K562 (cell line): ENCODE data around the gene PTCH2. TPM values are rescaled to one million over a fixed set of nuclear protein-coding genes. Genes with fewer than 3 reads are reported as not detected.

Experiments
- CREM ChIP-seq: IDR thresholded peaks from 2 replicates; pipeline ENCODE4 v1.6.1; 2014; ENCODE audit warnings: antibody characterized with exemption, low read depth
- CXXC5 ChIP-seq: fragments of 250-450 bp; sonication (Bioruptor Pico); IDR thresholded peaks from 2 replicates; pipeline ENCODE4 v1.8.0; 2022; ENCODE audit warnings: inconsistent platforms, mild to moderate bottlenecking, moderate library complexity
- ERF ChIP-seq: fragments of 450-650 bp; formaldehyde crosslinking; IDR thresholded peaks from 2 replicates; pipeline ENCODE4 v1.4.0; 2020; ENCODE audit warnings: mild to moderate bottlenecking, mixed read lengths
- HMGN3 ChIP-seq: IDR thresholded peaks from 2 replicates; pipeline ENCODE4 v1.6.1; 2011; ENCODE audit warnings: borderline replicate concordance, low read depth, mild to moderate bottlenecking, mixed read lengths, low read length; ENCODE audit not compliant: insufficient read length; ENCODE audit errors: extremely low read depth
- L3MBTL2 ChIP-seq: fragments of 450-650 bp; IDR thresholded peaks from 2 replicates; pipeline ENCODE4 v1.6.1; 2016; ENCODE audit warnings: mild to moderate bottlenecking, moderate library complexity
- LCOR ChIP-seq: sonication (generic); formaldehyde crosslinking; IDR thresholded peaks from 2 replicates; pipeline ENCODE4 v1.8.0; 2022; ENCODE audit warnings: mild to moderate bottlenecking, missing genetic modification reagents
- MAZ ChIP-seq, 2 experiments: fragments of 450-650 bp in 1 of 2; sonication (generic) in 1 of 2; formaldehyde crosslinking; IDR thresholded peaks in 1 of 2; conservative IDR thresholded peaks in 1 of 2; 2 replicates each; pipeline versions ENCODE4 v1.4.0 to v1.5.0; 2020; ENCODE audit warnings: mild to moderate bottlenecking in 1 of 2, missing genetic modification reagents in 1 of 2
- NR4A1 ChIP-seq, 2 experiments: fragments of 250-450 bp in 1 of 2; fragments of 450-650 bp in 1 of 2; sonication (Bioruptor Pico) in 1 of 2; IDR thresholded peaks; 2 replicates each; pipeline versions ENCODE4 v1.4.0 to v1.6.1; 2016 to 2020; ENCODE audit warnings: mild to moderate bottlenecking in 2 of 2, missing compliant biosample characterization in 1 of 2, missing genetic modification characterization in 1 of 2, moderate library complexity in 1 of 2
- PYGO2 ChIP-seq: fragments of 450-650 bp; IDR thresholded peaks from 2 replicates; pipeline ENCODE4 v1.6.1; 2016; ENCODE audit warnings: mild to moderate bottlenecking, missing genetic modification characterization, moderate library complexity, missing compliant biosample characterization
- RBBP5 ChIP-seq: fragments of 200-600 bp; sonication (generic); IDR thresholded peaks from 2 replicates; pipeline ENCODE4 v1.6.1; 2012; ENCODE audit warnings: borderline replicate concordance, mild to moderate bottlenecking, low read length, control low read depth, inconsistent platforms; ENCODE audit not compliant: insufficient read depth, poor library complexity, severe bottlenecking
- SP1 ChIP-seq: sonication (generic); formaldehyde crosslinking; IDR thresholded peaks from 2 replicates; pipeline ENCODE4 v1.8.1; 2022; ENCODE audit warnings: mild to moderate bottlenecking, missing genetic modification reagents
- ZNF263 ChIP-seq: sonication (generic); formaldehyde crosslinking; IDR thresholded peaks from 2 replicates; pipeline ENCODE4 v1.8.0; 2022; ENCODE audit warnings: mild to moderate bottlenecking, missing genetic modification reagents, borderline replicate concordance
- polyA plus RNA-seq, 8 experiments: library from polyadenylated mRNA; depleted of rRNA in 4 of 8; stranded (reverse) in 5 of 8; unstranded in 3 of 8; fragments of >200 nt; fragmentation: Nextera tagmentation in 2 of 8; fragmentation: Illumina TruSeq in 1 of 8; extraction: Ambion mirVana in 2 of 8; extraction: Trizol in 1 of 8; gene quantifications; 2 replicates each; pipeline versions ENCODE4 v1.2.1 to v1.2.3, GENCODE V29; 2011 to 2014; ENCODE audit warnings: inconsistent platforms in 1 of 8, missing spikeins in 1 of 8
- total RNA-seq, 7 experiments: library from RNA; depleted of rRNA in 6 of 7; stranded (reverse); fragments of >200 nt in 6 of 7; fragmentation: Illumina TruSeq in 2 of 7; extraction: Trizol in 2 of 7; gene quantifications; 2 replicates each; pipeline versions ENCODE4 v1.2.1 to v1.2.3, GENCODE V29; 2011 to 2021; ENCODE audit warnings: low replicate concordance in 1 of 7
- TF ChIP-seq, protein P1 (sequence below): fragments of 250-450 bp; sonication (Bioruptor Pico); IDR thresholded peaks from 2 replicates; pipeline ENCODE4 v1.4.0; 2020
- TF ChIP-seq, protein P2 (sequence below): fragments of 250-450 bp; sonication (Bioruptor Pico); IDR thresholded peaks from 2 replicates; pipeline ENCODE4 v1.4.0; 2020; ENCODE audit warnings: borderline replicate concordance
- TF ChIP-seq, protein P3 (sequence below): fragments of 450-650 bp; IDR thresholded peaks from 2 replicates; pipeline ENCODE4 v1.6.1; 2016; ENCODE audit warnings: borderline replicate concordance

PTCH2 gene
- total and polyA plus RNA-seq, 9 of the 15 experiments (the other 6 are each of a cell fraction or from before 2014, with no cell fraction given): 0.15 to 27.3 (median 0.48) TPM; not detected in 1

DNA sequence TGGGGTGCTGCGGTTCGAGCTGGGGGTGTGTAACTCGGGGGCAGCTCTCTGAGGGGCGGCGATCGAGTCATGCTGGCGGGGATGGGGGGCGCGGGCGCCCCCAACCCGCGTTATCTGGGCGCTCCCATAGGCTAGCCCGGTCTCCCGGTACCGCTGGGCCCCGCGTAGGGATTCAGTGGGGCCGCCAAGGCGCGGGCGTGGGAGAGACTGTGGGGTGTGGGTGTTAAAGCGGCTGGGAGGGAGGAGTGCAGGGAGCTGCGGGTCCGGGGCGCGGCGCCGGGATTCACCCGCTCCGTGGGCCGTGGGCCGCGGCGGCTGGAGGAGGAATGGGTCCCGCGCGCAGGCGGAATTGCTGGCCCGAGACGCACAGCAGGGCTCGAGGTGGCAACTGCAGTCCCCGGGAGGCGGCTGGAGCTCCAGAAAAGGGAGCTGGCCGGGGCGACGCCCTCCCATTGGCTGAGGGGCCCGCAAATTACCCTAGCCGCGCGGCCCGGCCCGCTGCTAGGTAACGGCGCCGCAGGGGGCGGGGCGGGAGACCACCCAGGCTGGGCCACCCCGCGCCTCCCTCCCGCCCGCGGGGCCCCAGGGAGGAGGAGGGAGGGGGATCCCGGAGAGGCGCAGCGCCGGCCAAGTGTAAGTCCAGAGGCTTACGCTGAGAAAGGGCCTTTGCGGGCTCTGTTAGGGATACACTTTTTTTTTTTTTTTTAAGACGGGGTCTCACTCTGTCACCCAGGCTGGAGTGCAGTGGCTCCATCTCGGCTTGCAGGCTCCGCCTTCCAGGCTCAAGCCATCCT is at the start of gene PTCH2 (continued):
- TF ChIP-seq, protein P1, sequence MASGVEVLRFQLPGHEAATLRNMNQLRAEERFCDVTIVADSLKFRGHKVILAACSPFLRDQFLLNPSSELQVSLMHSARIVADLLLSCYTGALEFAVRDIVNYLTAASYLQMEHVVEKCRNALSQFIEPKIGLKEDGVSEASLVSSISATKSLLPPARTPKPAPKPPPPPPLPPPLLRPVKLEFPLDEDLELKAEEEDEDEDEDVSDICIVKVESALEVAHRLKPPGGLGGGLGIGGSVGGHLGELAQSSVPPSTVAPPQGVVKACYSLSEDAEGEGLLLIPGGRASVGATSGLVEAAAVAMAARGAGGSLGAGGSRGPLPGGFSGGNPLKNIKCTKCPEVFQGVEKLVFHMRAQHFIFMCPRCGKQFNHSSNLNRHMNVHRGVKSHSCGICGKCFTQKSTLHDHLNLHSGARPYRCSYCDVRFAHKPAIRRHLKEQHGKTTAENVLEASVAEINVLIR (CRISPR knock-in tag): no peak
- peak; percentile 80 for TF ChIP-seq ZNF263 (CRISPR knock-in tag)
- TF ChIP-seq LCOR: 0 out of 2 replicates have a peak, but pooled peaks have one; percentile 54
- TF ChIP-seq, protein P2, sequence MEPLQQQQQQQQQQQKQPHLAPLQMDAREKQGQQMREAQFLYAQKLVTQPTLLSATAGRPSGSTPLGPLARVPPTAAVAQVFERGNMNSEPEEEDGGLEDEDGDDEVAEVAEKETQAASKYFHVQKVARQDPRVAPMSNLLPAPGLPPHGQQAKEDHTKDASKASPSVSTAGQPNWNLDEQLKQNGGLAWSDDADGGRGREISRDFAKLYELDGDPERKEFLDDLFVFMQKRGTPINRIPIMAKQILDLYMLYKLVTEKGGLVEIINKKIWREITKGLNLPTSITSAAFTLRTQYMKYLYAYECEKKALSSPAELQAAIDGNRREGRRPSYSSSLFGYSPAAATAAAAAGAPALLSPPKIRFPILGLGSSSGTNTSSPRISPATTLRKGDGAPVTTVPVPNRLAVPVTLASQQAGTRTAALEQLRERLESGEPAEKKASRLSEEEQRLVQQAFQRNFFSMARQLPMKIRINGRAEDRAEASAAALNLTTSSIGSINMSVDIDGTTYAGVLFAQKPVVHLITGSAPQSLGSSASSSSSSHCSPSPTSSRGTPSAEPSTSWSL: no peak
- peak; percentile 56 for TF ChIP-seq CXXC5 (CRISPR knock-in tag)
- peak; percentile 72 for TF ChIP-seq RBBP5
- TF ChIP-seq PYGO2 (tag): no peak
- TF ChIP-seq CREM: 0 out of 2 replicates have a peak, but pooled peaks have one; percentile 12
- peak; percentile 50; the same call in 1 of the 2 replicates for TF ChIP-seq SP1
- TF ChIP-seq, protein P3, sequence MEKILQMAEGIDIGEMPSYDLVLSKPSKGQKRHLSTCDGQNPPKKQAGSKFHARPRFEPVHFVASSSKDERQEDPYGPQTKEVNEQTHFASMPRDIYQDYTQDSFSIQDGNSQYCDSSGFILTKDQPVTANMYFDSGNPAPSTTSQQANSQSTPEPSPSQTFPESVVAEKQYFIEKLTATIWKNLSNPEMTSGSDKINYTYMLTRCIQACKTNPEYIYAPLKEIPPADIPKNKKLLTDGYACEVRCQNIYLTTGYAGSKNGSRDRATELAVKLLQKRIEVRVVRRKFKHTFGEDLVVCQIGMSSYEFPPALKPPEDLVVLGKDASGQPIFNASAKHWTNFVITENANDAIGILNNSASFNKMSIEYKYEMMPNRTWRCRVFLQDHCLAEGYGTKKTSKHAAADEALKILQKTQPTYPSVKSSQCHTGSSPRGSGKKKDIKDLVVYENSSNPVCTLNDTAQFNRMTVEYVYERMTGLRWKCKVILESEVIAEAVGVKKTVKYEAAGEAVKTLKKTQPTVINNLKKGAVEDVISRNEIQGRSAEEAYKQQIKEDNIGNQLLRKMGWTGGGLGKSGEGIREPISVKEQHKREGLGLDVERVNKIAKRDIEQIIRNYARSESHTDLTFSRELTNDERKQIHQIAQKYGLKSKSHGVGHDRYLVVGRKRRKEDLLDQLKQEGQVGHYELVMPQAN: peak; percentile 22; the same call in 1 of the 2 replicates
- TF ChIP-seq HMGN3: peak; percentile 54
- TF ChIP-seq NR4A1 (CRISPR knock-in tag; IDR thresholded peaks at IDR 0.05): no peak
- TF ChIP-seq NR4A1 (tag; IDR thresholded peaks at IDR 0.05): no peak
- 0 out of 2 replicates have a peak, but pooled peaks have one; percentile 59 for TF ChIP-seq L3MBTL2
- TF ChIP-seq ERF: 0 out of 2 replicates have a peak, but pooled peaks have one; percentile 21
- peak; percentile 42 to 76 for TF ChIP-seq MAZ (CRISPR knock-in tag; conservative IDR thresholded peaks at IDR 0.05 in 1 of 2, IDR thresholded peaks at IDR 0.05 in 1 of 2)
